Epithelial cell of proximal tubule (primary cell): ENCODE measurements around the gene KCNMB2. TPM values are rescaled to one million over a fixed set of nuclear protein-coding genes. Genes with fewer than 3 reads are reported as not detected.

Experiments used
- DNase-seq: peaks from one replicate; pipeline ENCODE4 v3.0.0-alpha.2; 2011; ENCODE audit warnings: low read depth
- H3K4me3 ChIP-seq: 2 replicates; pipeline ENCODE4 v1.5.1; 2011; ENCODE audit warnings: low read depth, mild to moderate bottlenecking, low read length
- CTCF ChIP-seq: conservative IDR thresholded peaks from 2 replicates; pipeline ENCODE4 v1.5.1; 2012; ENCODE audit warnings: low read depth, mild to moderate bottlenecking, low read length
- total RNA-seq: library from RNA; depleted of rRNA; stranded (reverse); fragments of >200 nt; gene quantifications from 2 replicates; pipeline ENCODE4 v1.2.3, GENCODE V29; 2015

The KCNMB2 gene
- total RNA-seq, 1 donor from 2014 or later, result not detected

GRCh38 chr3:178568155-178568731 lies 32.0 kb downstream of the KCNMB2 start:
- no peak for TF ChIP-seq CTCF
- H3K4me3 ChIP-seq, result no peak overlapping the region
- no peak for DNase-seq

GRCh38 chr3:178568911-178569310 lies 32.7 kb downstream of the KCNMB2 start:
- DNase-seq, result no peak
- H3K4me3 ChIP-seq, result no peak overlapping the region
- TF ChIP-seq CTCF, result no peak

- no peak for DNase-seq
- TF ChIP-seq CTCF, result no peak
- H3K4me3 ChIP-seq, result no peak overlapping the region
Observed at GRCh38 chr3:178569826-178570225, 33.6 kb downstream of the KCNMB2 start.

GRCh38 chr3:178583963-178584575 lies 47.8 kb downstream of the KCNMB2 start:
- H3K4me3 ChIP-seq, result no peak overlapping the region
- TF ChIP-seq CTCF, result no peak
- no peak for DNase-seq

- no peak for DNase-seq
- TF ChIP-seq CTCF, result no peak
- no peak overlapping the region for H3K4me3 ChIP-seq
Observed at GRCh38 chr3:178584722-178585380, 48.6 kb downstream of the KCNMB2 start.

GRCh38 chr3:178585454-178585853 lies 49.2 kb downstream of the KCNMB2 start:
- no peak for TF ChIP-seq CTCF
- H3K4me3 ChIP-seq, result no peak overlapping the region
- DNase-seq, result no peak

- DNase-seq, result no peak
- TF ChIP-seq CTCF, result no peak
- no peak overlapping the region for H3K4me3 ChIP-seq
Observed at GRCh38 chr3:178586076-178586475, 49.8 kb downstream of the KCNMB2 start.
